NAMALWA (cell line): ENCODE results near the gene SH3BP2.

Experiments used
- DNase-seq: peaks from one replicate; pipeline ENCODE4 v3.0.0-alpha.2; 2015; ENCODE audit warnings: low spot score

The SH3BP2 gene

DNA sequence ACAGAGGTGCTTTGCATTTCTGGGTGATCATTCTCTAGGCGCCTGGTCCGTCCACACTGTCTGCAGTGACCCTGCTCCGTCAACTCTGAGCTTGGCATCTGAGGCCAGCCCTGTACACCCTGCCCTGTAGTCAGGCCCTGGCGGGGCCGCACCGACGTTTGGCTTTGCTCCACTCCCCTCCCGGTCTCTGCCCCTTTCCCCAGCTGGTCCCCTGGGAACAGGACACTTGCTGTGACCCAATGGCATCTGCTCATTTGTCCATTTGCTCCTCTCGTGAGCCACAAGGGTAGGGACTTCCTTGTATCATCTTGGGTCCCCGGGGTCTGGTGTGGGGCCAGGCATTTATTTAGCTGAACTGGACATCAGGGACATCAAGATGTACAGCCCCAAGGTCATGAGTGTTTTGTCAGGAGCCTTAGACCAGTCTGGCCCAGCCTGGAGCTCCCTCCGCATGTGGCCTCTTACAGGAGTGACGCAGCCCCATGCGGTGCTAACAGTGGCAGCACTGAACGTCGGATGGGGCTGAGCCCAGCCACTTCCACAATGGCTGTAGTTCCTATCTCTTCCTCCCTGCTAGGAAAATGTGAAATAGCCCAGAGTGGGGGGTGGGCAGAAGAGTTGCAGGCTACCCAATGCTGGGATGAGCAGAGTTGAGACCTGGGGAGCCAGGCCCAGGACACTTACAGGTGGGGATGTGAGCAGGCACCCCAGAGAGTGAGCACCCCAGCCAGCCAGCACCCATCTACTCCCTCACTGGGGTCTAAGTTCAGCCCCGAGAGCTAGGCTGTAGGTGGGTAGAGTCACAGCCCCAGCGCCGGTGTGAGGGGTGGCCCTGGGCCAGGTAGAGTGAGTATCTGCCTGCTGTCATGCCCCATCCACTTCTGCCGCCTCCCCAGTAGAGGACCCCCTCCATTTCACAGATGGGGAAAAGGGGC lies 2.0 kb upstream of the SH3BP2 start:
- DNase-seq, result no peak

GRCh38 chr4:2791518-2792395 lies 1.1 kb upstream of the SH3BP2 start:
- no peak for DNase-seq

GRCh38 chr4:2792396-2792710 lies 532 bp upstream of the SH3BP2 start:
- DNase-seq, result no peak

- no peak for DNase-seq
Observed at GRCh38 chr4:2793586-2794485, 951 bp downstream of the SH3BP2 start.

DNA sequence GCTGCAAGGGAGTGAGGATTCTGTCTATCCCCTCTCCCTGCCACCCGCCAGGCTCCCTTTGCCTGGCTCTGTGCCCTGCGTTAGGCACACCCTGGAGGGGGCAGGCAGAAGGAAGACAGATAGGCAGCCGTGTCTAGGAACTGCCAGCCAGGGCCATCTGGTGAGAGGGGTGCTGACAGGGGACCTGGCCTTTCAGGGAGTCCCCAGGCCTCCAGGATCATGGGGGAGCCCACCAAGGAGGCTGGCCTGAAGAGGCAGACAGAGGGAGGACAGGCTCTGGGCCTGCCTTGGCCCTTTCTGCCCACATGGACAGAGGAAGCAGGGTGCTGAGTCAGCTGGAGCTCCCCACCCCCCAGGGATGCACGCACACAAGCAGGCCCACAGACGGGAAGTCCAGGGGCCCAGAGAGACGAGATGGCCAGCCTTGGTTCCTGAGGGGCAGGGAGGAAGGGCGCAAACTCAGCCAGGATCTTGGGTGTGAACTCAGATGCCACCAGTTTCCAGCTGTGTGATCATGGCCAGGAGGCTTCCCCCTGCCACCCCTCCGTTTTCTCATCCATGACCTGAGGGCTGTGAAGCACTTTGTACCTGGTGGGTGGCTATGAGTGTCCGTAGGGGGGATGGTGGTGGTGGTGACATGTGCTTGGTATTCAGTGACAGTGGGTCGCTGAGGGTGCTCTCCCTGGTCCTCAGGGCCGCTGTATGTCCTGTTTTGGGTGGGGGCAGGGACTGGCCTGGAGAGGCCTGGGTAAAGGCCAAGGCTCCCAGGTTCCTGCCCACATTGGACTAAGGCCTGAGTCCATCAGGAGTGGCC lies 1.8 kb downstream of the SH3BP2 start:
- no peak for DNase-seq

- no peak for DNase-seq
Observed at GRCh38 chr4:2795300-2795892, 2.5 kb downstream of the SH3BP2 start.

GRCh38 chr4:2795893-2796848 lies 3.3 kb downstream of the SH3BP2 start:
- DNase-seq, result no peak

DNA sequence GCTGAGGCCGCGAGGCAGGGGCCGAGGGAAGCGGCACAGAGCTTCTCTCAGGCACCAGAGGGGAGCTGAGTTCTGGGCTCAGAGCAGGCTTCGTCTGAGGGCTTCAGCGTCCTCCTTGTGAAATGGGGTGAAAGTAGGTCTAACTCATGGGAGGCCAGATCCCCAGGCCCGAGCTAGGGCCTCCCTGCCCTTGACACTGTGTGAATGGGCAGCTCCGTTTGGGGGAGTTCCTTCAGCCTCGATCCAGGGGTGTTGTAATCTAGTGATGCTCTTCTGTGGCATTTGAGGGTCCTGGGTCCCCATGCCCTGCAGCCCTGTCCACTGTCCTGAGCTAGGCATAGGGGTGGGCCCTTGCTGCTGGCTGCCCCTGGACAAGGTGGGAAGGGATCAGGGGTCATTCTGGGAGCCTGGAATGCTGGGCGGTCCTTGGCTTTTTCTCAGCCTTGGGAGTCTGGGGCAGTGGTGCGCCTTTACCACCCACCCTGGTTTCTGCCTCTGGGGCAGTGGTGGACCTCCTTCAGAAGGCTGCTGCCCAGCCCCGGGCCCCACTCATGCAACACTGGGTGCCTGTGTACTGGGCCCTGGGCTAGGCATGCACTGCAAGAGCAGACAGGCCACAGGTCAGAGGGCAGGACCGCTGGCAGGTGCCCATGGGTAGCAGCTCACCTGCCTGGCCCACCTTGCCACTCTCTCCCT lies 4.1 kb downstream of the SH3BP2 start:
- no peak for DNase-seq

DNA sequence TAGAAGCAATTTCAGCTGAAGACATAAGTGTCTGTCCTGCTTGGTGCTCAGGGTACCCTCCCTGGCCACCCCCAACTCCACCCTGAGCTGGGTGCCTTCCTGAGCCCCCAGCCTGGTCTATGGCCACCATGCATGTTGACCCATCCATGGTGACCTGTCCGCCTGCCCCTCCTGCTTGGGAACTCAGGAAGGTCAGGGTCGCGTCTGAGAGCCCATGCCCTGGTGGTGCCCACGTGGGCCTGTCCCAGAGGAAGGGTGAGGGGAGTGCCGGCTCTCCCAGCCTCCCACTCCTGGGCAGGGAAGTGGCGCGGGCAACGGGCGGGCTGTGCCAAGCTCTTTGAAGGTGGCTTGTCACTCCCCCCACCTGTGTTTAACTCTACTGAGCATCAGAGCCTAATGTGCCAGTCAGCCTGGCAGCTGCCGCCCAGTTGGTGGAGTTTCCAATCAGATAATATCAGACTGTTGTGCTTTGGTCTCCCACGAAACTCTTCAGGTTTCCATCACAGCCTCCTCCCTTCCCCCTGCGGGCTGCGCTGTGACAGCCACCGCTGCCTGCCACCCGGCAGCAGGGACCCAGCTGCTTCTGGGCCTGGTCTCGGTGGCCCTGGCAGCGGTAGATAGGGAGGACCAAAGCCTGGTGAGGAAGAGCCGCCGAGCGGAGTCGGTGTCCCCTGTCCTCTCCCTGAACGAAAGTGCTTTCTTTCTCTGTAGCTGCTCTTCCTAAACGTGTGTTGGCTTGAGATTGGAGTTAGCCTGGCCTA lies 4.8 kb downstream of the SH3BP2 start:
- no peak for DNase-seq

- no peak for DNase-seq
Observed at GRCh38 chr4:2798399-2799223, 5.7 kb downstream of the SH3BP2 start.

- no peak for DNase-seq
Observed at GRCh38 chr4:2799224-2799911, 6.5 kb downstream of the SH3BP2 start.

DNA sequence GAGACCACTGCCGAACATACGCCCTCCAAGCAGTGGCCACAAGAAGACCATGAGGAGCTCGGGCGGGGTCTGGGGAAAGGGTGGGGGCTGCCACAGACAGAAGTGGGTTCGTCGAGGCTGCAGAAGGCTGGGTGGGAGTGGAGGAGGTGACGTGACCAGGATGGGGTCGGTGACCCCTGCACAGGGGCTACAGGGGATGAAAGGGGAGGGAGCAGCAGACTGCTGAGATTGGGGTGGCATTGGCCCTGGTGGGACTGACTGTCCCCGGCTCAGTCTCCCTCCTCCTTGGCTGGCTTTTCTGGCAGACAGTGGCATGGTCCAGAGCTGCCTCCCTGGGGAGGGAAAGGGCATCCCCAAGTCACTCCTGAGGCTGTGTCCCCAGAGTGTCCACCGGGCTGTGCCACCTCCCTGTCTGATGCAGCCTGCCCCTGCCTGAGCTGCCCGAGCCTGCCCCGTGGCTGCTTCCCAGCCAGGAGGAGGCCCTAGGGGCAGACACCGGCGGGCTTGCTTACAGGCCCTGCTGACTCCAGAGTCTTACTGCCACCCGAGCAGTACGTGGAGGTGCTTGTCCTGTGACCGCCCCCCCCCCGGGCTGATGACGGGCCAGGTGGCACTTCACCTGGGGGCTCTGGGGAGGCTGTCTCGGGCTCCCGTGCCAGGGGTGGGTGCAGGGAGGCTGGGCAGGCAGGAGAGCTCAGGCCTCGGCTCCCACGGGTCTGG lies 7.2 kb downstream of the SH3BP2 start:
- DNase-seq, result no peak

DNA sequence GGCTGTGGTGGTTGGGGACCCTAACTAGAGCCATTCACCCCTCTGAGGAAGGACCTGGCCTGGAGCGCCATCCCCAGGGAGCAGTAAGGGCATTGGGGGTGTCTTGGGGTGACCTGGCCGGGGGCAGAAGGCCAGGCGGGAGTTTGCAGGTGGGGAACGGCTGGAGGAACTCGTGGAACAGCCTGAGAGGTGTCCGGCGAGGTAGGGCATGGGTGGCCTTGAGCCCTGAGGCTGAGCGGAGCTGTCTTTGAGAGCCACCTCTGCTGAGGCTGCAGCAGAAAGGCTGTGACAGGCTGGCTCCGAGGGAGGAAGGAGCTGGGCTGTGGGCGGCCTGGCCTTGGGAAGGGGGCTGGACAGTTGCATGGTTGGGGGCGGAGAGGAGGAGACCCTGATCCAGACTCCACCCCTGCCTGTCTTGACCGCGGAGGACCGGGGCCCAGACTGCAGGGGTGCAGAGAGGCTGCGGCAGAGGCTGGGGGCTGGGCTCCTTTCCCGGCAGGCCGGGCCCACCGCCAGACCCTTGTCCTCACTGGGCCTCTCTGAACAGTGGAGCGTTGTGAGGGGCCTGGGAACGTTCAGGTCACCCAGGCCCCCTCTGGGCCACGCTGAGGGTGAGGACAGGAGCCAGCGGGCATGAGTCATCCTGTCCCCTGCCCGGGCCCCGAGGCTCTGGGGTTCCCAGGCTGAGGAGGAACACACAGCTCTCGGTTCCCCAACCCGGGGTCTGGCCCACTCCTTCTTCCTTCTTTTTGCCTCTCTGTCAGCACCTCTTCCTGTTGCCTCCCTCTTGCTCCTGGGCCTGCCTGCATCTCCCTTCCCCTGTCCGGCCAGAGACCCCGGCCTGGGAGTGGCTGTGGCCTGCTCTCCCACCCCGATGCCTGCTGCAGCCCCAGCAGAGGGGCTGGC lies 8.1 kb downstream of the SH3BP2 start:
- no peak for DNase-seq

DNA sequence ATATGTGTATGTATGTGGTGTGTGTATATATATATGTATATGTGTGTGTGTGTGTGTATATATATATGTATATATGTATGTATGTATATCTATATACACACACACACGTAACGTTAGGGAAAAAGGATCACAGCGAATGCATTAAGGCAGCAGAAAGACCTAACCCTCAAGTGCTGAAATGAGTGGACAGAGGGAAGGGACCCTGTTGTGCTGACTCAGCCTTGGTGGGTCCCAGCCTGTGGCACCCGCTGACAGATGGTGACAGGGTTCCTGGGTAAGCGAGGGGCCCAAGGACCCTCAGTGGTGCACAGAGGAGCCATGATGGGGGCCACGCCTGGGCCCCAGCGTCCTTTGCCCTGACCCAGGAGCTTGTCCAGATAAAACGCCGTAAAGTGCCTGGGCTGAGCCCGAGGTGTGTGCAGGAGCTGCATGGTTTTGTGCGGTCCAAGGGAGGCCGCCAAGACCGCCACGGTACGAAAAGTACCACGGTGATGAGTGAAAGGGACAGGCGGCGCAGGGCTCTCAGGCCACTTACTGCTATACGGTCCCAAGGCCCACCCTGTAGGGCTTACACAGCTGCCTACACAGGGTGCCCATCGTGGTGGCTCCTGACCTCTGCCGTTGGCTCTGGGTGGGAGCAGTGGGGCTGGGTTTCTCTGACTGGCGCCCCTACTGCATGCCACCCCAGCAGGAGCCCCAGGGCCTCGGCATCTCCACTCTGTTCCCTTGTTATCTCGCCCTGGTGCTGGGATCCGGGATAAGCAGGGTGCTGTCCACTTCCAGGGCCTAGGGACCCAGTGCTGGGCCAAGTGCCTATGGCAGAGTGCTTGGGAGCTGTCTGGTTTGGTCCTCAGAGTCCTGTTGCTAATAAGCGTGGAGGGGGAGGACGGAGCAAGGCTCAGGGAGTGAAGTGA lies 10.0 kb downstream of the SH3BP2 start:
- DNase-seq, result no peak
